ENCODE data around the gene SVOPL. TPM values are rescaled to one million over a fixed set of nuclear protein-coding genes. Genes with fewer than 3 reads are reported as not detected.

The SVOPL gene
- polyA plus RNA-seq, 1 donor: 6.4 TPM

GRCh38 chr7:138565451-138566114, 135.6 kb downstream of the SVOPL start:
- H3K9me3 ChIP-seq (ENCODE audit: control insufficient read depth, low read depth, low read length): peaks cover 43% of the 10 kb centered on the region
- H3K27me3 ChIP-seq (ENCODE audit: control insufficient read depth, insufficient read depth, low read length): no peaks in the 10 kb centered on the region
- peaks cover 87% of the 10 kb centered on the region for H3K36me3 ChIP-seq (ENCODE audit: control insufficient read depth, insufficient read depth, low read length)
- no peak overlapping the region for H3K4me3 ChIP-seq (ENCODE audit: low read length)
- no peak overlapping the region for H3K27ac ChIP-seq (ENCODE audit: low read length)
- no CpG with 5 or more reads among the region's 8 CpGs for WGBS (ENCODE audit: insufficient coverage, low lambda C conversion rate)
- DNase-seq: peak in 1 of 2 donors; percentile 29
- no peaks in the 10 kb centered on the region for H3K4me1 ChIP-seq (ENCODE audit: control insufficient read depth, insufficient read depth, low read length)

DNA sequence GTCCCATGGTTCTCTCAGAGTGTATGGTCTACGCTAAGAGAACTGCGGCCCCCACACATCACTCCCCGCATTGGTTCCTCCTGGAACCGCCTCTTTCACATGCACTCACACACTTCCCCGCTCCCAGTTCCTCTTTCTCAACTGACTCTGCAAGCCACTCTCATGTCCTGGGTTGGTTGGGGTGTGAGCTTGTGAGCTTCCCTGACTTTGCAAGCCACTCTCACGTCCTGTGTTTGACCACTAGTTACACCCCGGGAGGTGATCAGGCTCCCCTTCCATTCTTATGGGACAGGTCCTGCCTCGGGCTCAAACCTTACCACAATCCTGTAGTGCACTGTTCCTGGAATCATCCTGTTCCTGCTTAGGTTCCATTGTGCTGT, 136.1 kb downstream of the SVOPL start:
- no peak overlapping the region for H3K27ac ChIP-seq (ENCODE audit: low read length)
- H3K36me3 ChIP-seq (ENCODE audit: control insufficient read depth, insufficient read depth, low read length): peaks cover 89% of the 10 kb centered on the region
- no CpG with 5 or more reads among the region's 8 CpGs for WGBS (ENCODE audit: insufficient coverage, low lambda C conversion rate)
- no peak overlapping the region for H3K4me3 ChIP-seq (ENCODE audit: low read length)
- DNase-seq: no peak
- peaks cover 47% of the 10 kb centered on the region for H3K9me3 ChIP-seq (ENCODE audit: control insufficient read depth, low read depth, low read length)
- H3K4me1 ChIP-seq (ENCODE audit: control insufficient read depth, insufficient read depth, low read length): no peaks in the 10 kb centered on the region
- no peaks in the 10 kb centered on the region for H3K27me3 ChIP-seq (ENCODE audit: control insufficient read depth, insufficient read depth, low read length)

- H3K36me3 ChIP-seq (ENCODE audit: control insufficient read depth, insufficient read depth, low read length): peaks cover 89% of the 10 kb centered on the region
- no peak overlapping the region for H3K4me3 ChIP-seq (ENCODE audit: low read length)
- H3K9me3 ChIP-seq (ENCODE audit: control insufficient read depth, low read depth, low read length): peaks cover 50% of the 10 kb centered on the region
- no peak for DNase-seq
- H3K4me1 ChIP-seq (ENCODE audit: control insufficient read depth, insufficient read depth, low read length): no peaks in the 10 kb centered on the region
- H3K27me3 ChIP-seq (ENCODE audit: control insufficient read depth, insufficient read depth, low read length): no peaks in the 10 kb centered on the region
- no CpG with 5 or more reads among the region's 5 CpGs for WGBS (ENCODE audit: insufficient coverage, low lambda C conversion rate)
- H3K27ac ChIP-seq (ENCODE audit: low read length): no peak overlapping the region
These were observed 136.8 kb downstream of the SVOPL start for GRCh38 chr7:138564365-138564764.

DNA sequence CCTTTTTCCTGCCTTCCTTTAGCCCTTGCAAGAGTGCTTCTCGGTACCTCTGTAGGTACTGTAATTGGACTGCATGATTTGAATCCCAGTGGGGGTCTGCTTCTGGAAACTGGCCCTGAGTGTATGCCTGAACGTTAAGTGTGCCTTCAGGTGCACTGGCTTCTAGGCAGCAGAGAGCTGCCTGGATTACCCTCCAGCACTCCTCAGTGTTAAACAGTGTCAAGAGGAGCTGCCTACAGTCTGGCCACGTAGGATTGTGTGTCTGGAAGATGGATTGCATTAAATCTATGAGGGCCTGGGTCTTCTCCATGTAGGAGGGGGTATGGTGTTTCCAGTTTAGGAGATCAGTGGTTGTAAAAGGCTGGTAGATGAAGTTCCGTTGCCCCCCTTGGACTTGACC, 137.4 kb downstream of the SVOPL start:
- H3K4me3 ChIP-seq (ENCODE audit: low read length): no peak overlapping the region

DNA sequence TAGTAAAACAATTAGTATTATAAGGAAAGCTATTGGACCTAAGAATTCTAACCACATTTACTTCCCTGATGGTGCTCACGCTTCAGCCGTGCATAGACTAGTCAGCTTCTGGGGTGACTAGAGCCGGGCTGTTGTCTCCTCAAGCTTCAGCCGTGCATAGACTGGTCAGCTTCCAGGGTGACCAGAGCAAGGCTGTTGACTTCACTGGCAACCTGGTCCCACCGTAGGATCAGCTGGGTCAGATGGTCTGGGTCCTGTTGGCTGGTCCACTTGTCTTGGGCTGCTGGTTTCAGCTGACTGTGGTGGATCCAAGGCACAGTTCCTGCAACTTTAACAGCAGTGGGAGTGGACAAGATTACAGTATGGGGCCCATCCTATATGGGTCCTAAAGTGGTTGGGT, 141.7 kb downstream of the SVOPL start:
- Histone ChIP-seq H3K4me3 (ENCODE audit: low read length) (no peak overlapping the region), H3K27me3 (ENCODE audit: control insufficient read depth, insufficient read depth, low read length) (no peaks in the 10 kb centered on the region), H3K27ac (ENCODE audit: low read length) (no peak overlapping the region), H3K36me3 (ENCODE audit: control insufficient read depth, insufficient read depth, low read length) (peaks cover 97% of the 10 kb centered on the region), H3K9me3 (ENCODE audit: control insufficient read depth, low read depth, low read length) (peaks cover 54% of the 10 kb centered on the region), H3K4me1 (ENCODE audit: control insufficient read depth, insufficient read depth, low read length) (no peaks in the 10 kb centered on the region)
- DNase-seq: no peak
- WGBS (ENCODE audit: insufficient coverage, low lambda C conversion rate): no CpG with 5 or more reads among the region's 5 CpGs

More for the DNA sequence above, 137.4 kb downstream of the SVOPL start:
- Histone ChIP-seq H3K36me3 (ENCODE audit: control insufficient read depth, insufficient read depth, low read length) (peaks cover 91% of the 10 kb centered on the region), H3K4me1 (ENCODE audit: control insufficient read depth, insufficient read depth, low read length) (no peaks in the 10 kb centered on the region), H3K27me3 (ENCODE audit: control insufficient read depth, insufficient read depth, low read length) (no peaks in the 10 kb centered on the region), H3K9me3 (ENCODE audit: control insufficient read depth, low read depth, low read length) (peaks cover 50% of the 10 kb centered on the region), H3K27ac (ENCODE audit: low read length) (no peak overlapping the region)
- no CpG with 5 or more reads among the region's 4 CpGs for WGBS (ENCODE audit: insufficient coverage, low lambda C conversion rate)
- no peak for DNase-seq

DNA sequence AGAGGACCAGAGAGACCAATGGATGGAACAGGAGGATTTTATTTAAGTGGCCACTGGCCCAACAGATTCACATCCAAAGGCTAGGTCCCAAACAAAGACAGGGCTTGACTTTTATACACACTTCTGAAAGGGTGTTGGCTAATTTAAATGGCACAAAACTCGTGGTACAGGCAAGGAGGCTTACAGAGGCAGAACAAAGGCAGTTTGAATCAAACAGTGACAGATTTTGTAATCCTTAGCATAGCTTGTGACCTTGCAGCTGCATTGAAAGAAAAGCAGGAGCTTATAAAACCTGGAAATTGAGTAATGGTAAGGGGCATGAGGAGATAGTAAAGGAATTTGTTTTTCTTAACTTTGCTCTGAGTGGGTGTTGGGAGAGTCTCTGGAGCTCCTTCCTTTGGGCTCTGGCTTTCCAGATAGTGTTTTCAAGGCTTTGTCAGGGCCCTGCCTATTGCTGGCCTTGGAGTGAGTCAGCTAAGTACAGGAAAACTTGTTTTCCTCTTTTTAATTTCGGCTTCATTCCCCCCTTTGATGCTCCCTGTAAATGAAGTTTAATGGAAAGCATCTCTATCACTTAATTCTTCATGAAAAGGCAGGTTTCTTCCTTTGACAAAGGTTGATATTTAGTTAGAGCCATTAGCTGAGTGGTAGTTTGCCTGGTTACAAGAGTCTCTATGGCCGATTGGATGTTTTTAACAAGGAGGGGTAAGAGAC, 144.2 kb downstream of the SVOPL start:
- Histone ChIP-seq H3K36me3 (ENCODE audit: control insufficient read depth, insufficient read depth, low read length) (peaks cover 89% of the 10 kb centered on the region), H3K4me1 (ENCODE audit: control insufficient read depth, insufficient read depth, low read length) (no peaks in the 10 kb centered on the region), H3K9me3 (ENCODE audit: control insufficient read depth, low read depth, low read length) (peaks cover 40% of the 10 kb centered on the region), H3K27ac (ENCODE audit: low read length) (no peak overlapping the region), H3K27me3 (ENCODE audit: control insufficient read depth, insufficient read depth, low read length) (no peaks in the 10 kb centered on the region), H3K4me3 (ENCODE audit: low read length) (no peak overlapping the region)
- peak in 1 of 2 donors; percentile 18 for DNase-seq
- 100% methylated on average over 2 of the region's 3 CpGs for WGBS (ENCODE audit: insufficient coverage, low lambda C conversion rate)

- no peak overlapping the region for H3K27ac ChIP-seq (ENCODE audit: low read length)
- no CpG with 5 or more reads among the region's 4 CpGs for WGBS (ENCODE audit: insufficient coverage, low lambda C conversion rate)
- H3K4me1 ChIP-seq (ENCODE audit: control insufficient read depth, insufficient read depth, low read length): no peaks in the 10 kb centered on the region
- no peak overlapping the region for H3K4me3 ChIP-seq (ENCODE audit: low read length)
- H3K27me3 ChIP-seq (ENCODE audit: control insufficient read depth, insufficient read depth, low read length): no peaks in the 10 kb centered on the region
- H3K9me3 ChIP-seq (ENCODE audit: control insufficient read depth, low read depth, low read length): peaks cover 35% of the 10 kb centered on the region
- no peak for DNase-seq
- peaks cover 83% of the 10 kb centered on the region for H3K36me3 ChIP-seq (ENCODE audit: control insufficient read depth, insufficient read depth, low read length)
These were observed 145.5 kb downstream of the SVOPL start for GRCh38 chr7:138555684-138556083.

GRCh38 chr7:138554674-138555073, 146.5 kb downstream of the SVOPL start:
- Histone ChIP-seq H3K27me3 (ENCODE audit: control insufficient read depth, insufficient read depth, low read length) (no peaks in the 10 kb centered on the region), H3K4me1 (ENCODE audit: control insufficient read depth, insufficient read depth, low read length) (no peaks in the 10 kb centered on the region), H3K27ac (ENCODE audit: low read length) (no peak overlapping the region), H3K4me3 (ENCODE audit: low read length) (no peak overlapping the region), H3K9me3 (ENCODE audit: control insufficient read depth, low read depth, low read length) (peaks cover 36% of the 10 kb centered on the region), H3K36me3 (ENCODE audit: control insufficient read depth, insufficient read depth, low read length) (peaks cover 82% of the 10 kb centered on the region)
- no peak for DNase-seq
- WGBS (ENCODE audit: insufficient coverage, low lambda C conversion rate): 100% methylated on average over 2 of the region's 4 CpGs

GRCh38 chr7:138553805-138554204, 147.4 kb downstream of the SVOPL start:
- DNase-seq: no peak
- H3K36me3 ChIP-seq (ENCODE audit: control insufficient read depth, insufficient read depth, low read length): peaks cover 81% of the 10 kb centered on the region
- no peaks in the 10 kb centered on the region for H3K4me1 ChIP-seq (ENCODE audit: control insufficient read depth, insufficient read depth, low read length)
- WGBS (ENCODE audit: insufficient coverage, low lambda C conversion rate): no CpG with 5 or more reads among the region's 4 CpGs
- no peaks in the 10 kb centered on the region for H3K27me3 ChIP-seq (ENCODE audit: control insufficient read depth, insufficient read depth, low read length)
- H3K27ac ChIP-seq (ENCODE audit: low read length): no peak overlapping the region
- H3K9me3 ChIP-seq (ENCODE audit: control insufficient read depth, low read depth, low read length): peaks cover 34% of the 10 kb centered on the region
- H3K4me3 ChIP-seq (ENCODE audit: low read length): no peak overlapping the region

DNA sequence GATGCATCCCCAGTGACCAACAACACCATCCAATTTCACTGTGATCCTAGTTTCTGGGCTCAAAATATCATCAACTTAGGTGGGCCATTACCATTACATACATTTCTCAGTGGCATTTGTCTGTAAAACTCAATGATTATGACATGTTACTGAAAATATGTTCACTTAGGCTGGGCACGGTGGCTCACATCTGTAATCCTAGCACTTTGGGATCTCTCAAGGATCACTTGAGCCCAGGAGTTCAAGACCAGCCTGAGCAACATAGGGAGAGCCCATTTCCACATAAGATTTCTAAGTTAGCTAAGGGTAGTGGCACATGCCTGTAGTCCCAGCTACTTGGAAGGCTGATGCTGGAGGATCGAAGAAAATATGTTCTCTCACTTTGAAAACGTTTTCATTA, 150.1 kb downstream of the SVOPL start:
- Histone ChIP-seq H3K36me3 (ENCODE audit: control insufficient read depth, insufficient read depth, low read length) (peaks cover 71% of the 10 kb centered on the region), H3K9me3 (ENCODE audit: control insufficient read depth, low read depth, low read length) (peaks cover 23% of the 10 kb centered on the region), H3K4me1 (ENCODE audit: control insufficient read depth, insufficient read depth, low read length) (no peaks in the 10 kb centered on the region), H3K27ac (ENCODE audit: low read length) (no peak overlapping the region), H3K4me3 (ENCODE audit: low read length) (no peak overlapping the region), H3K27me3 (ENCODE audit: control insufficient read depth, insufficient read depth, low read length) (no peaks in the 10 kb centered on the region)
- DNase-seq: no peak
- 100% methylated on average over 2 of the region's 3 CpGs for WGBS (ENCODE audit: insufficient coverage, low lambda C conversion rate)

DNA sequence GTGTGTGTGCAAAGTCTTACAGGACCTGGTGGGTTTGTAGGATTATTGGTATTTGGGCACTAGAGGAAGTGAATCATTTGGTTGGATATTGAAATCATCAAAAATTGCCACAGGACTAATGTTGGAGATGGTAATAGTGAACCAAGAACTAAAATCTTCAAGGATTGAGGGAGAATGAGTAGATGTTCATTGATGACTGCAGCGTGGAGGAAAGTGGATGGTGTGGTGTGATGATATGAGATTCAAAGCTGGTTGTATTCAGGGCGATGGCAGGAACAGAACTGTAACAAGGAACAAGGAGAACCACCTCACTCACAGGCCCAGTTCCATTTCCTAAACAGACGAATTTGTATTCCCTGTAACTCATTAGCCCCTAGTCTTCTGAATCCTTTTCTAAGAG, 150.8 kb downstream of the SVOPL start:
- 100% methylated on average over 1 of the region's 3 CpGs for WGBS (ENCODE audit: insufficient coverage, low lambda C conversion rate)
- no peak overlapping the region for H3K4me3 ChIP-seq (ENCODE audit: low read length)
- no peaks in the 10 kb centered on the region for H3K4me1 ChIP-seq (ENCODE audit: control insufficient read depth, insufficient read depth, low read length)
- peaks cover 17% of the 10 kb centered on the region for H3K9me3 ChIP-seq (ENCODE audit: control insufficient read depth, low read depth, low read length)
- no peaks in the 10 kb centered on the region for H3K27me3 ChIP-seq (ENCODE audit: control insufficient read depth, insufficient read depth, low read length)
- DNase-seq: no peak
- no peak overlapping the region for H3K27ac ChIP-seq (ENCODE audit: low read length)
- peaks cover 72% of the 10 kb centered on the region for H3K36me3 ChIP-seq (ENCODE audit: control insufficient read depth, insufficient read depth, low read length)

Data from large intestine (tissue), 3 donors.